ENCODE data around the gene METTL25B.

DNA sequence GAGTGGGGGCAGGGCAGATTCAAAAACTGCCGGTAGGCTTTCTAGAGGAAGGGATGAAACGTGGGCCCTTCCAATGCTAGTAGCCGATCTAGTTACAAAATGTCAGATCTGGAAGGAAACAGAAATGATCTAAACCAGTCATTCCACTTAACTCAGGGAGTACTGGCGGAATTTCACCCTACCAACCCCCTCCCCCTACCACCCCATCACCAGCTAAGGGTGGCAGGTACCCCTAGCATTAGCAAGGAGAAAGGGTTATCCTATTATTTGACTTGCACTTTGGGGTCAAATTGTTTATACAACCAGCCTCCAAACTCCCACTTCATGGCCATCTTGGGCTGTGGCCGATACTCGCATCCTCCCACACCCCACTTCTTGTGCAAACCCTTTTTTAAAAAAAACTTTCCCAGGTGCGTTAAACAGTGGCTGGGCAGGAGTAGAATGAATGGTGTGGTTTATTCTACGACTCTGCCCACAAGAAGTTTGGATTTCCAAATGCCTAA, 13.3 kb downstream of the METTL25B start:
- no peak for TF ChIP-seq GATA3 (IDR thresholded peaks at IDR 0.05; ENCODE audit: low read depth, low read length)
- TF ChIP-seq GATA2 (IDR thresholded peaks at IDR 0.05; ENCODE audit: low read depth, low read length): no peak

Measured in SH-SY5Y (cell line).